Eye (tissue), 1 donor: ENCODE measurements around the gene HECTD4.
"Not testable (repeated sequence)": the region's sequence is repeated elsewhere in the genome, so short reads cannot be mapped to it uniquely, and the experiment has no call there.

Experiments
- DNase-seq: peaks from one replicate; pipeline ENCODE4 v3.0.0-alpha.2; 2015

HECTD4 gene

DNA sequence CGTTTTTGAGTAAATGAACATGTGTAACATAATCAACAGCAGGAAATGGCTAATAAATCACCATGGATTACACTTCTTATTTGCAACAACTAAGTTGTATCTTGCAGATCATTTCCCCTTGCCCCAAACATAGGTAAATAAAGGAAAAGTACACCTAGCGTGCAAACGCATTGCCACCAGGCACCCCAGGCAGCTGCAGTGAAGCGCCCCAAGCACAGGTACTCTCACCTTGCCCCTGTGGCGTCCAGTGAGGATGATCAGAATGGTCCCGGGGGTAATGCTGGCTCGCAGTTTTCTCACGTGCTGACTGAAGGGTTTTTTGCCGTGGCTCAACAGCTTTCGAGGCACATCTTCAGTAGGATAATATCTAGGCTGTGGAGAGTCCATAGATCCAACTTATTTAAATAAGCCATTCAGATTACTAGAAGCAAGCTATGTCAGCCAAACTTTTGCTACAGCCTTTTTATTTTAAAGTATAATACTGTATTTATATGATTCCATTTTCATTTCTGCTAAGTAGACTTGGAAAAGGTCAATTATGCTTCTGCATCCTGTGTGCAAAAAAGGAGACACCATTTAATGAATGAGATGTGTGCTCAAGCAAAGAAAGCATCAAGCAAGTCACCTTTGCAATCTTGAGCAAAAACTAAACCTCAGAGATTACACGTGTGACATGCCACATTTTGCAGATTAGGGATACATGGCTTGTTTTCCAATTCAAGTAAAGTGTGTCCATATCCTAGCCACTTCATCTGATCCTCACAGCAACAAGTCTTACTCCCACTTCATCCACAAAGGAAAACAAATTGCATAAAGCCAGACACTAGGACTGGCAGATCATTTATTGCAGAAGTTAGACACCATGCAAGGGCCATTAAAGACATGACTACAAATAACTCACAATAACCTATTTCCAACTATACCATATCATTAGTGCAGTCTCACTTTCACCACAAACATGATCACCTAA lies 24.6 kb upstream of the HECTD4 start:
- no peak for DNase-seq

DNA sequence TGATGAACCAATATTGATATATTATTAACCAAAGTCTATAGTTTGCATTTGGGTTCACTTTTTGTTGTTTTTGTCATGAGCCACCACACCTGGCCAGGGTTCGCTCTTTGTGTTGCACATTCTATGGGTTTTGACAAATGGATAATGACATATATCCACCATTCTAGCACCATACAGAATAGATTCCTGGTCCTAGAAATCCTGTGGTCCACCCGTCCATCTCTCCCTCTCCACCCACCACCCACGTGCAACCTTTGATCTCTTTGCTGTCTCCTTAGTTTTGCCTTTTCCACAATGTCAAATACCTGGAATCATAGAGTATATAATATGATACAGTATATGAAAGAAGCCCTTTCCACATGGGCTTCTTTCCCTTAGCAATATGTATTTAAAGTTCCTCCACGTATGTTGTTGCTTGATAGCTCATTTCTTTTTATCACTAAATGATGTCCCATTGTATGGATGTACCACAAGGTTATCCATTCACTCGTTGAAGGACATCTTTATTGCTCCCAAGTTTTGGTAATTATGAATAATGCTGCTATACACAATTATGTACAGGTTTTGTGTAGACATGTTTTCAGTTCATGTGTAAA lies 19.8 kb upstream of the HECTD4 start:
- no peak for DNase-seq

DNA sequence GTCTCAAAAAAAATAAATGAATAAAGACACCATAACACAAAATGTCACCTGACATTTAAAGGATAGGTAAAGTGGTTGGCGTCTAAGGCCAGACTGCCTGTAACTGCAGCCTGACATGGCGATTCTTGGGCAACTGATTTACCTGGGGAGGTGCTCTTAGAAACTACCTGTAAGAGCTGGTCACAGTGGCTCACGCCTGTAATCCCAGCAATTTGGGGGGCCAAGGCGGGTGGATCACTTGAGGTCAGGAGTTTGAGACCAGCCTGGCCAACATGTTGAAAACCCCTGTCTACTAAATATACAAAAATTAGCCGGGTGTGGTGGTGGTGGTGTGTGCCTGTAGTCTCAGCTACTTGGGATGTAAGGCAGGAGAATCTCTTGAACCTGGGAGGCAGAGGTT lies 18.8 kb upstream of the HECTD4 start:
- no peak for DNase-seq

DNA sequence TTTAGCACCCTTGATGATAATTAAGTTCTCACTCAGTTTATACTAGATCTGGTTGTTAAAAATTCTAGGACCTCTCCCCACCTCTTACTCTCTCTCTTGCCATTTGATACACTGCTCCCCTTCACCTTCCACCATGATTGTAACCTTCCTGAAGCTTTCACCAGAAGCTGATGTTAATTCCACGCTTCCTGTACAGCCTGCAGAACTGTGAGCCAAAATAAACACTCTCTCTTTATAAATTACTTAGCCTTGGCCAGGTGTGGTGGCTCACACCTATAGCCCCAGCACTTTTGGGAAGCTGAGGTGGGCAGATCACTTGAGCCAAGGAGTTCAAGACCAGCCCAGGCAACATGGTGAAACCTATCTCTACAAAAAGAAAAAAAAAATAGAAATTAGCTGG lies 11.1 kb upstream of the HECTD4 start:
- DNase-seq, result no peak

DNA sequence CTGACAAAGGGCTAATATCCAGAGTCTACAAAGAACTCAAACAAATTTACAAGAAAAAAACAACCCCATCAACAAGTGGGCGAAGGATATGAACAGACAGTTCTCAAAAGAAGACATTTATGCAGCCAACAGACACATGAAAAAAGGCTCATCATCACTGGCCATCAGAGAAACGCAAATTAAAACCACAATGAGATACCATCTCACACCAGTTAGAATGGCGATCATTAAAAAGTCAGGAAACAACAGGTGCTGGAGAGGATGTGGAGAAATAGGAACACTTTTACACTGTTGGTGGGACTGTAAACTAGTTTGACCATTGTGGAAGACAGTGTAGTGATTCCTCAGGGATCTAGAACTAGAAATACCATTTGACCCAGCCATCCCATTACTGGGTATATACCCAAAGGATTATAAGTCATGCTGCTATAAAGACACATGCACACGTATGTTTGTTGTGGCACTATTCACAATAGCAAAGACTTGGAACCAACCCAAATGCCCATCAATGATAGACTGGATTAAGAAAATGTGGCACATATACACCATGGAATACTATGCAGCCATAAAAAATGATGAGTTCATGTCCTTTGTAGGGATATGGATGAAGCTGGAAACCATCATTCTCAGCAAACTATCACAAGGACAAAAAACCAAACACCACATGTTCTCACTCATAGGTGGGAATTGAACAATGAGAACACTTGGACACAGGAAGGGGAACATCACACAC lies 7.9 kb upstream of the HECTD4 start:
- DNase-seq, result not testable (repeated sequence)

DNA sequence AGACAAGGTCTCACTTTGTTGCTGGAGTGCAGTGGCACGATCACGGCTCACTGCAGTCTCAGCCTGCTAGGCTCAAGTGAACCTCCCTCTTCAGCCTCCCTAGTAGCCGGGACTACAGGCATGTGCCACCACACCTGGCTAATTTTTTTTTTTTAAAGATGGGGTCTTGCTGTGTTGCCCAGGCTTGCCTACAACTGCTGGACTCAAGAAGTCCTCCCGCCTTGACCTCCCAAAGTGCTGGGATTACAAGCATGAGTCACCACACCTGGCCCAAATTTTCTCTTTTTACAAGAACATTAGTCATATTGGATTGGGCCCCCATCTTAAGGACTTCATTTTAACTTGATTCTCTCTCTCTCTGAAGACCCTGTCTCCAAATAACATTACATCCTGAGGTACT lies 7.0 kb upstream of the HECTD4 start:
- DNase-seq, result no peak

DNA sequence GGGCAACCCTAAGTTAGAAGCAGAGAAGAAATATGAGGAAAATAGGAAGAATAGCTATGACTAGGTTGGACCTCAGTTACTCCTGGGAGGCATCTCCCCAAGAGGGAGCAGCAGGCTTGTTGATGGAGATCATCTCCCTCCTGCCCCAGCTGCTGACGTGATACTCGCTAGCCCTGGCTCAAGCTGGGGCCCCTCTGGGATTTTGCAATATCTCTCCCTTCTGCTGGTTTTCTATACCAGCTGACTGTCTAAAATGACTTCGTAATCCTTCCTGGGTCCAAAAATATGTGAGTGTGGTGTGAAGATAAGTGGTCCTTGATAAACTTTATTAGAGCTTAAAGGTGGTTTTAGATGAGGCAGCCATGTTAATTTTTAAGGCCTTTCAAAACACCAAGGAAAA lies 4.5 kb upstream of the HECTD4 start:
- peak; percentile 52 for DNase-seq

DNA sequence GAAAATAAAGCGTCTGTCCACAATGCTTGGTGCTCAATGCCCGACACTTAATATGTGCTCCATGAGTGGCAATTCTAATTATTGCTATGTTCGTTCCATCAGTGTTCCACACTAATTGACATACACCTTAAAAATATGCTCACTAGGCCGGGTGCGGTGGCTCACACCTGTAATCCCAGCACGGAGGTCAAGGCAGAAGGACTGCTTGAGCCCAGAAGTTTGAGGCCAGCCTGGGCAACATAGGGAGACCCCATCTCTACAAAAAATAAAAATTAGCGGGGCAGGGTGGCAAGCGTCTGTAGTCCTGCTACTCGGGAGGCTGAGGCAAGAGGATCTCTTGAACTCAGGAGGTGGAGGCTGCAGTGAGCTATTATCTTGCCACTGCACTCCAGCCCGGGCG lies 635 bp upstream of the HECTD4 start:
- no peak for DNase-seq

DNA sequence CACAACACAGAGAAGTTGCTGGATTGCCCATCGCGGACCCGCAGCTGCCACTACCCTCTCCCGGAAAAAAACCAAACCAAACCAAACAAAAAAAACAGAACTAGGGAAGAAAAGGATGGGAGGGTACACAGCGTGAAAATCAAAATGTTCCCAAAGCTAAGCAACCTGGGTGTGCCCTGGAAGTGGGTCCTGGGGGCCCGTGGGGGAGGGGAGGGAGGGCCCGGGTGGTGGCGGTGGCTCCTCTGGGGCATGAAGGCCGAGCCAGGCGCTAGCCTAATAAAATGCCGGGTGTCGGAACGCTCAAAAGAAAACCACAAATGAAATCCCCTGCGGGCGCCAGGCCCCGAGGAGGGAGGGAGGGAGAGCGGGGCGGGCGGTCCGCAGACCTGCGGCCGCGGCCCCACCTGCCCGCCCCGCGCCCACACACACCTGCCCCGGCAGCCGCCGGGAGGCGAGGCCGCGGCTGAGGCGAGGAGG lies 787 bp downstream of the HECTD4 start:
- peak; percentile 75 for DNase-seq

DNA sequence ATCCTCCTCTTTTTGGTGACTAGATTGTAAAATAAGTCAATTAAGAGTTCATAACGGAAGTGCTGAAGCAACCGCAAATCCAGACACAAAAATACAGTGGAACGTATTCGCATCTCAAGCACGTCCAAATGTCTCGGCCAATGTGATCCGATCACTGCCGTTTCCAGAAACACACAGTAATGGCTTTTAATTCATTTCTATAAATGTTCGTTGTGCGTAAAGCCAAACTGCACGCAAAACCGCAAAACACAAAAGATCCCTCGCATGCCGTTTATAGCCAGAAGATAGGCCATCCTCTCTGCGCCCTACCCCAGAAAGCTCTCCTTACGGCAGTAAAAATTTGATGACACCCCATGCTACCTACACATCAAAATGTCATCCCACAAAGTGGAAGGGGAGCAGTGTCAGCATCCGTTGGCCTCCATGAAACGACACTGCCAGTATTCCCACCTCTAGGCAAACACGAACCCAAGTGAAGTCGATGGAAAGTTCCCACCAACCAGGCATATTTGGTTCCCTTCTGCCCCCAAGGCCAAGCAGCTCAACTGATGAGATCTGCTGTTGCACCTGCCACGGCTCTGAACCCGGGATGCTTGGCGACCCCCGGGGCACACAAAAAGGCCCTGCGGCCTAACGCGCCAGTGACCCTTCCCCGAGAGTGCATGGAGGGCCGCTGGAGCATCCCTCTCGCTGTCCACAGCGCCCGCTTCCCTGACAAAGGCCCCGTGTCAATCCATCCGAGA lies 1.4 kb downstream of the HECTD4 start:
- peak; percentile 75 for DNase-seq

DNA sequence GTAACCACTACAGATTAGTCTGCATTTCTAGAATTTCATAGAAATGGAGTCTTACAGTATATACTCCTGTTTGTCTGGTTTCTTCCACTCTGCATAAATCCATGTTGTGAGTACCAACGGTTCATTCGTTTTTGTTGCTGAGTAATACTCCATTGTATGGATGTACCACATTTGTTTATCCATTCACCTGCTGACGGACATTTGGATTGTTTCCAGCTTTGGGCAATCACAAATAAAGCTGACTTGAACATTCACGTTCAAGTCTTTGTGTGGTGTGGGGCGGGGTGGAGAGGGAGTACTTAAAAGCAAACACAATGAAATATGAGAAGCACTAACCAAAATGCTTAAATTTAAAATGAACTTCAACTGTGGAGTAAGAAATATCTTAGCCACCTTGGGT lies 7.1 kb downstream of the HECTD4 start:
- no peak for DNase-seq

DNA sequence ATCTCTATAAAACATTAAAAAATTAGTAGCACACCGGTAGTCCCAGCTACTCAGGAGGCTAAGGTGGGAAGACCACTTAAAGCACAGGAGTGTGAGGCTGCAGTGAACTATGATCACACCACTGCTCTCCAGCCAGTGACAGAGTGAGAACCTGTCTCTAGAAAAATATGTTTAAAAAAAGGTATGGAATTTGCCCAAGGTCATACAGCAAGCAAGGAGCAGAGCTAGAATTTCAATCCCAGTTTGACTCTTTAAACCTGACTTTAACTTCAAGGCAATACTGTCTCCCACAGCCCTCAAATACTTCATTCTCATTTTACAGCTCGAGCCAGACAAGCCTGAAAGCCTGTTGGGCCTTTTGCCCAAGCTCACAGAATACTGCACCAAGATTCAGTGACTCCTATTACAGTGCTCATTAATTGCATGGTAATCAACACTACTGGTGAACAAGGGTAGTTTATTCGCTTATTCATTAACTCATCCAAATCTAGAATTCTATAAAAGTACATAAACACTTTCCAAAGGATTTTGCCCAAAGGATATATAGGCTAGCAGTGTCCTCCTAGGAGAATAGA lies 8.0 kb downstream of the HECTD4 start:
- no peak for DNase-seq

DNA sequence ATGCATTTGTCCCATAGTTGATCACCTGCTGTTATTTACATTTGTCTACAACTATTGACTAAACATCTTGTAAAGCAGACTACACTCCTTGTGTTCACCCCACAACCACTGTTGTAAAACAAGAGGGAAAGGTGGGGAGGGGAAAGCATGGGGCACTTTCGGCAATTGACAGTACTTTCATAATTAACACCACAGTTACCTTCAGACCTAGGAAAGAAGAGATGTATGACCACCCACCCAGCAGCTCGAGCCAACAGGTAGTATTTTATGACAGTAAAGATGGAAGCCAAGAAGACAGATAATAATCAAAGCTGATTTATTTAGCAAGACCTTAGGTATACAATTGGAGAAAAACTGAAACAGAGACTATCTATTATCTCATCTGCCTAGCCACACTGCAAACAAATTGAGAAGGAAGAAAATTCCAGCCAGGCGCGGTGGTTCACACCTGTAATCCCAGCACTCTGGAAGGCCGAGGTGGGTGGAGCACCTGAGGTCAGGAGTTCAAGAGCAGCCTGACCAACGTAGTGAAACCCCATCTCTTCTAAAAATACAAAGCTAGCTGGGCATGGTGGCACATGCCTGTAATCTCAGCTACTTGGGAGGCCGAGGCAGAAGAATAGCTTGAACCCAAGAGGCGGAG lies 11.2 kb downstream of the HECTD4 start:
- DNase-seq, result no peak

DNA sequence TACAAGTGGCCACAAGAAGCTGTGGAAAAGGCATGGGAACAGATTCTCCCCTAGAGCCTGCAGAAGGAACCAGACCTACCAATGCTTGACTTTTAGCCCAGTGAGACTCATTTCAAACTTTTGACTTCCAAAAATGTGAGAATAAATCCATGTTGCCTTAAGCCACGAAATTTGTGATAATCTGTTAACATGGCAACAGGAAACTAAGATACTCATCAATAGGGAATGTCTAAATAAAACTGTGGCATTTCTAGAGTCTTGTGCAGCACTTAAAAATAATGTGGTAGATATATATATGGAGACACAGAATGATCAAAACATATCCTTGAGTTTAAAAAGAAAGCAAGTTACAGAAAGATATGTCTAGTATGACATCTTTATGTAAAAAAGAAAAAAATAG lies 12.0 kb downstream of the HECTD4 start:
- no peak for DNase-seq

DNA sequence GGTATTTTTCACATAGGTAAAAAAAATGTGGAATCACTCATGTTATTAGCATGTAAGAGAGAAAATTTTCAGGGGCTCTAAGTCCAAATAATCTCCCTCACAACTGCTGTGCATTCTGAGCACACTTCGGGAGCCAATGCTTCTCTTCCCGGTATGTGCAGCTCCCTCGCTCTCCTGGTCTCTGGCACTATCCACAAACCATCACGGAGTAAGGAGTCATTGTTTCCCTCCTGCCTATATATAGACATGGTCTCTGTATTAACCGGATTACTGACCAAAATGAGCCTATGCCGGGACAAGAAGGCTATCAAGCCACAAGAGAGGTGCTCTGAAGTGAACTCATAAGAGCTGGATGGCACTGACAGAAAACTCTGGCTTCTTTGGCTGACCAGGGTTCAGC lies 13.4 kb downstream of the HECTD4 start:
- no peak for DNase-seq

DNA sequence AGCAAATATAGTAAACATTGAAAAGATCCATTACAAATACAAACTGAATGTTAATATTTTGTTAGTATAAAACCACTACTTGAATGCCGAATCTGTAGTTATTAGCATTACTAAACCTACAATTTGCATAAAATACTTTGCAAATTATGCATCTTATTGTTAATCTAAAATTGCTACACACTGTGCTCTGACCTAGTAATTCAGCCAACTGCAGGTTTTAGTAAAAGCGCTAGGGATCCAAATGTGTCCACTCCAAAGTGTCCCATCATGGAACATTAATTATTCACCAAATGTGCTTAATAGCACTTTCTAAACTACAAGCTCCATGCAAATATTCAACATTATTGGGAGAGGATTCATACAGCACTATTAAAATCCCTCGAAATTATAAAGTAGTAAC lies 14.3 kb downstream of the HECTD4 start:
- no peak for DNase-seq

DNA sequence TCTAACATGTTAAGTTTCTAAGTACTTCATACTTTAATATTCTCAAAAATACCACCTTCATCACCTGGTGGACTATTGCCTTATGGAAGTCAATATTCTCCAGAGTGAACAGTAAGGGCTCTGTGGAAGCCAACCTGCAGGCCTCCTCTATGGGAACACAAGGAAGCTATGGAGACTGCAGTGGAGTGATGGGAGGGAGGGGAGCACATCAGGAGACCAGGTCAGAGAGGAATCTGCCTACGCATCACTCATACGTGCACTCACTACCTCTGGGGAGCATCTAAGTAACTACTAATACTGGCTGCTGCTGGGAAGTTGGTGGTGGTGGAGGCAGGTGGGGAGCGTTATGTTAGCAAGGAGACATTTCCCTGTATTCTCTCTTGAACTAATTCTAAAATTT lies 19.9 kb downstream of the HECTD4 start:
- DNase-seq, result peak; percentile 51

DNA sequence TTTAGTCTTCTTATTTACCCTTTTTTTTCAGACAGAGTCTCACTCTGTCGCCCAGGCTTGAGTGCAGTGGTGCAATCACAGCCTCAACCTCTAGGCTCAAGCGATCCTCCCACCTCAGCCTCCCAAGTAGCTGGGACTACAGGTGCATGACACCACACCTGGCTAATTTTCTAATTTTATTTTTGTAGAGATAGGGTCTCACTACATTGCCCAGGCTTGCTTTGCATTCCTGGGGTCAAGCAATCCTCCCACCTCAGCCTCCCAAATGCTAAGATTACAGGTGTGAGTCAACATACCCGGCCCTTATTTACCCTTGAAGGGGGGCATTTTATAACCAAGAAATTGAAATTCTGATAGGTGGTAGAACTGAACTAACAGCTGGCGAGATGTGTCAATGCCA lies 21.0 kb downstream of the HECTD4 start:
- DNase-seq, result no peak

DNA sequence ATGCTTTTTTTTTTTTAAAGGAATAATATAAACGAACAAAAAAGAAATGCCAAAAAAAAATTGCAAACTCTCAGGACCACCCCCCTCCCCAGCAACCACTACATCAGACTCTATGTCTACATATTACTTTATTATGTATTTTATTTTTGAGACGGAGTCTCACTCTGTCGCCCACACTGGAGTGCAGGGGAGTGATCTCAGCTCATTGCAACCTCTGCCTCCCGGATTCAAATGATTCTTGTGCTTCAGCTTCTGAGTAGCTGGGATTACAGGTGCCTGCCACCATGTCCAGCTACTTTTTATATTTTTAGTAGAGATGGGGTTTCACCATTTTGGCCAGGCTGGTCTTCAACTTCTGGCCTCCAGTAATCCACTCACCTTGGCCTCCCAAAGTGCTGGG lies 22.9 kb downstream of the HECTD4 start:
- DNase-seq, result no peak

DNA sequence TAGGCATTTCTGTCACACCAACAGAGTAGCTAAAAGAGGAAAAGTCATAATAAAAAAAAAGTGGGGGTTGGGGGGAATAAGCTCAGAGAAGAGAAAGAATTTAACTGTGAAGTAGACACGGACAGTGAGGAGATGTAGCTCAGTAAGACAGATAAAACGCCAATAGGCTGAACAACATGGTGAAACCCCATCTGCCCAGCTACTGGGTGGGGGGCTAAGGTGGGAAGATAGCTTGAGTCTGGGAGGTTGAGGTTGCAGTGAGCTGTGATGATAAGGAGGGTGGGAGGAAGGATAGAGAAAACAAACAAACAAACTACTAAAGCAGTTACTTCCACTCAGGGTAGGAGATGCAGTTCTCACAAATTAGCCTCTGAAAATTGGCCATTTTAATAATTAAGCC lies 25.0 kb downstream of the HECTD4 start:
- DNase-seq, result no peak

DNA sequence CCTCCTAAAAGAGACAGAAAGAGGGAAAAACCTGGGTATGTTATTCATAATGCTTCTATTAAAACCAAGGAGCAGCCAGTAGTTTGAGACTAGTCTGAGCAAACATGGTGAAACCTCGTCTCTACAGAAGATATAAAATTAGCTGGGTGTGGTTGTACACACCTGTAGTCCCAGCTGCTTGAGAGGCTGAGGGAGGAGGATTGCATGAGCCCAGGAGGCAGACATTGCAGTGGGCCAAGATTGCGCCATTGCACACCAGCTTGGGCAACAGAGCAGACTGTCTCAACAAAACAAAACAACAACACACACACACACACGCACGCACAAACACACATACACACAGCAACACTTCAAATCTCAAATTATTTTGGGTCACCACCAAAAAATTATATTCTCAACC lies 27.8 kb downstream of the HECTD4 start:
- DNase-seq, result no peak

DNA sequence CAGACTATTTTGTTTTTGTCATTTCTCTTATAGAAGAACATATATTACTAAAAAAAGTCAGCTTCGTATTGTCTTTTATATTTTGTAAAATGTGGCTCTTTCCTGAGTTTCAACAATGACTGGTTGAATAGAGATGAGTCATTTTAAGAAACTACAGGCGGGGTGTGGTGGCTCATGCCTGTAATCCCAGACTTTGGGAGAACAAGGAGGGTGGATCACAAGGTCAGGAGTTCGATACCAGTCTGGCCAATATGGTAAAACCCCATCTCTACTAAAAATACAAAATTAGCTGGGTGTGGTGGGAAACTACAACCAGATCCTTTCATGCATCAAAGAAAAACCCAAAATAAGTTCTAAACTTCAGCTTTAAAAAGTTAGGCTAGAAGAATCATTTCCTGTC lies 28.8 kb downstream of the HECTD4 start:
- no peak for DNase-seq
